WTC11 (cell line): Measurements from ENCODE around the gene CATSPERE.

ENCODE experiments used
- CTCF ChIP-seq: fragments of 200-600 bp; IDR thresholded peaks from 2 replicates; pipeline ENCODE4 v1.8.0; 2022; ENCODE audit warnings: antibody characterized with exemption
- E2F4 ChIP-seq: sonication (generic); formaldehyde crosslinking; IDR thresholded peaks from 2 replicates; pipeline ENCODE4 v1.8.1; 2022; ENCODE audit warnings: low read depth, mild to moderate bottlenecking, moderate library complexity, missing genetic modification reagents, borderline replicate concordance
- TCF7 ChIP-seq: sonication (generic); formaldehyde crosslinking; IDR thresholded peaks from 2 replicates; pipeline ENCODE4 v1.8.0; 2022; ENCODE audit warnings: mild to moderate bottlenecking, low read depth, missing genetic modification reagents, moderate library complexity
- ZNF232 ChIP-seq: sonication (generic); formaldehyde crosslinking; IDR thresholded peaks from 2 replicates; pipeline ENCODE4 v1.8.0; 2022; ENCODE audit warnings: mild to moderate bottlenecking, missing genetic modification reagents

GRCh38 chr1:244439391-244440032 is 21.6 kb upstream of the CATSPERE start:
- TF ChIP-seq E2F4 (CRISPR knock-in tag) (no peak), TCF7 (CRISPR knock-in tag) (no peak), CTCF (no peak), ZNF232 (CRISPR knock-in tag) (no peak)
